WTC11 (cell line): Measurements from ENCODE around the gene PGS1.

Experiments
- CTCF ChIP-seq: fragments of 200-600 bp; IDR thresholded peaks from 2 replicates; pipeline ENCODE4 v1.8.0; 2022; ENCODE audit warnings: antibody characterized with exemption
- E2F4 ChIP-seq: sonication (generic); formaldehyde crosslinking; IDR thresholded peaks from 2 replicates; pipeline ENCODE4 v1.8.1; 2022; ENCODE audit warnings: low read depth, mild to moderate bottlenecking, moderate library complexity, missing genetic modification reagents, borderline replicate concordance
- NFATC4 ChIP-seq: fragments of 250-450 bp; sonication (Bioruptor Pico); IDR thresholded peaks from 2 replicates; pipeline ENCODE4 v1.9.0; 2021; ENCODE audit warnings: mild to moderate bottlenecking
- NFYB ChIP-seq: sonication (generic); formaldehyde crosslinking; conservative IDR thresholded peaks from 2 replicates; pipeline ENCODE4 v1.8.0; 2022; ENCODE audit warnings: low read depth, missing genetic modification reagents
- PREB ChIP-seq: sonication (generic); formaldehyde crosslinking; IDR thresholded peaks from 2 replicates; pipeline ENCODE4 v1.8.1; 2022; ENCODE audit warnings: mild to moderate bottlenecking, missing genetic modification reagents, moderate library complexity, borderline replicate concordance
- SMAD3 ChIP-seq: sonication (generic); formaldehyde crosslinking; IDR thresholded peaks from 2 replicates; pipeline ENCODE4 v1.8.0; 2022; ENCODE audit warnings: missing genetic modification reagents, mild to moderate bottlenecking, borderline replicate concordance
- TEAD4 ChIP-seq: sonication (generic); formaldehyde crosslinking; IDR thresholded peaks from 2 replicates; pipeline ENCODE4 v1.8.0; 2022; ENCODE audit warnings: mild to moderate bottlenecking, missing genetic modification reagents
- ZNF317 ChIP-seq: sonication (generic); formaldehyde crosslinking; IDR thresholded peaks from 2 replicates; pipeline ENCODE4 v1.8.1; 2023; ENCODE audit warnings: low read depth, mild to moderate bottlenecking, moderate library complexity, missing genetic modification reagents, borderline replicate concordance

GRCh38 chr17:78454346-78454745 lies 75.9 kb downstream of the PGS1 start:
- no peak for TF ChIP-seq CTCF
- TF ChIP-seq NFYB (CRISPR knock-in tag), result no peak
- TF ChIP-seq ZNF317 (CRISPR knock-in tag), result no peak
- TF ChIP-seq E2F4 (CRISPR knock-in tag), result no peak
- no peak for TF ChIP-seq NFATC4 (CRISPR knock-in tag)
- no peak for TF ChIP-seq TEAD4
- TF ChIP-seq SMAD3, result no peak
- TF ChIP-seq PREB (CRISPR knock-in tag), result no peak
